HG03045 (cell line): Measurements from ENCODE around the gene APOL1.
"Not testable (repeated sequence)": the region's sequence is repeated elsewhere in the genome, so short reads cannot be mapped to it uniquely, and the experiment has no call there.

ENCODE experiments used
- ATAC-seq: cut with Tn5 transposase; IDR thresholded peaks from one replicate; pipeline ENCODE4 v1.9.1; 2021; ENCODE audit warnings: mild to moderate bottlenecking, moderate library complexity; ENCODE audit not compliant: unreplicated experiment

Gene APOL1

DNA sequence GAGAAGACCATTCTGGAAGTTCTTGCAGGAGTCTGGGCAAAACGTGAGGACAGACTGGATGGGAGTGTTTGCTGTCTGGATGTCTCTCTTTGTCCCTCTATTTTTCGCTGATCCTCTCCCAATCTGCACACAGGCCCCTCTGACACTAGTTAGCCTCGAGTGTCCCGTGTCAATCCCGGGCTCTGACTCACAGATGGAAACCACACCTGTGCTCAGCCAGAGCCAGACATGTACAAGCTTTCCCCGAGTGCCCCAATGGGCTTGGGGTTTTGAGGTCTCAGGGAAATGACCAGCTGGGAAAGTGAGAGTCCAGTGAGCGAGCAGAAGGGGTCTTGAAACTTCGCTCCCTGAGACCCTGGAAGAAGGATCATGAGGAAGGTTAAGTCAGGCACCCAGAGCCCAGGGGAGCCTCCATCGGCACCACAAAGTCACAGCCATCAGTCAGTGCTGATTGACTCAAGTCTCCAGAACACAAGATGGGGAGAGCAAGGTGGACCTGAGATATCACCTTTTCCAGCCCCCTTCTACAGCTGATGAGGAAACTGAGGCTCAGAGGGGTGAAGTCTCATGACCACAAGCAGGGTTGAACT is 27.5 kb upstream of the APOL1 start:
- ATAC-seq, result no peak

DNA sequence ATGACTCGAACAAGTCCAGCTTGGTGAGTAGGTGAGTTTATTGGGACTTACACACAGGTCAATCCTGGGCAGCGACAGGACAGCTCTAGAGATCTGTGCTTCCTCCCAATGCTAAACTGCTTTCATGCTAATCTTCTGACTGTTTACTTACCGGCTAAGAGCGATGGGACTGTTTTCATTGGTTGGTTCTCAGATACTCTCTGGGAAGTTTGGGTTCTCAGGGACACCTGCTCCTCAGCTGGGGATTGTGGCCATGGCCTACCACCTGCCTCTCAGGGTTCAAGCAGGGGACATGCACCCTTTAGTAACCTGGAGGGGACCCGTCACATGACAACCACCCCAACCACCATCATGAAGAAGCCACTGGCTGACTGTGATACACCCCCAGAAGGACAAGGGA is 26.7 kb upstream of the APOL1 start:
- no peak for ATAC-seq

DNA sequence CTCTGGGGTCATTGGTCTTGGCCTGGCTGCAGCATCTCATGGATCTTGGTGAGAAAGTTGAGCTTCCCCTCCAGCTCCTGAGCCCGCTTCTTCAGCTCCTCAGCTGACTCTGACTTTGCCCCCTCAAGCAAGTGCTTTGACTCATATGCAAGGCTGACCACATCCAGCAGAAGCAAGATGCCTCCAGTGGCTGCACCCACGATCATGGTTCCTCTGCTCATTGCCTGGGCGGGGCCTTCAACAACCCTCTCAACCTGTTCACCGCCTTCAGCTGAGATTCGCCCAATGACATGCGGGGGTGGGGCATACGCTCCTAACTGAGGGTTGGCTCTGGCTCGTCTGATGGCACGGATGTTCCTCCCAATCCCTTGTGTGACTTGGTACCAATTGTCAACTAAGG is 25.5 kb upstream of the APOL1 start:
- ATAC-seq, result no peak

DNA sequence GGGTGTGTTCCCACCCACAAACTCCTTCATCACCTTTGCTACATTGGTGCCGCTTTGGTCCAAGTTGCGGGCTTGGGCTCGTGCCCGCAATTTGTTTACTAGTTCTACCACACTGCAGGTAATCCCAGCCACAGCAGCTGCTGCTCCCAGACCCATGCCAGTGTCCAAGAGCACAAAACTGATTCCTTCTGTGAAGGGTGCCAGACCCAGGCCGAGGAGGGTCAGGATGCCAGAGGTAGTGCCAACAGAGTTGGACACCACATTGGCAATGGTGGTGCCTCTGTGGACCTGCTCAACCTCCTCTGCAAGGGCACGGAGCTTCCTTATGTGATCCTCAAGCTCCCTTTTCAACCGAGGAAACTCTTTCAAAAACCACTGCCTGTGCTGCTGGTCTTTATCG is 25.1 kb upstream of the APOL1 start:
- ATAC-seq, result no peak

DNA sequence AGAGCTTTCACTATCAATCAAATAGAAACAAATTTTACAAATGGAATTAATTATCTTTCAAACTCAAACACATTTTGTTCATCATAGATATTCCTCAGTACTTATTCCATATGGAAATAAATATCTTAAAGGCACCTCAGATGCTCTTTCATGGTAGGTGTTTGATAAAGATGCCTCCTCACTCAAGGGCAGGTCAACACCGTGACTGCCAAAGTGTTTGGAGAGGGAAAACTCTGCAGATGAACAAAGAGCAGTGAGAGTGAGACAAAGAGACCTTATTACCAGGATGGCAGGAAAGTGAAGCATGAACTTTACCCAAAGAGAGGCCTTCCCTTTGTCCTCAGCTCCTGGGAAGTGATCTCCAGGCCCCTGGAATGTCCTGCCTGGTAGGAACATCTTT is 24.6 kb upstream of the APOL1 start:
- not testable (repeated sequence) for ATAC-seq

DNA sequence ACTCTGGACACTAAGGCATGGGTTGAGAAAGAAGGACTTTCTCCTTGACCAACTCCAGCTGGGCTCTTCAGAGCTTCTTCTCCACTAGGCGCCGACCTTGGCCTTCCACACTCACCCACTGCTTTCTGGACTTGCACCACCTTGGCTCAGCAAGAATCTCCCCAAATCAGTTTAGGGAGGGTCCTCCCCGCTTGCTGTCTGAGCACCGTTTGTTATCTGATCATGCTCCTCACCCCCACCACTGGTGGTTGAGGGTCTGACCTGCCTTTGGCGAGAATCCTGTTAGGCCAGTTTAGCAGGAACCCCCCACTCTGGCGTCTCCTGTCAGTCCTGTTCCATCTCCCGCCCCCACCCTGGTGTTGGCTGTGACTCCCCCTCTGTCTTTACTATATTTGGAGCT is 24.0 kb upstream of the APOL1 start:
- no peak for ATAC-seq

DNA sequence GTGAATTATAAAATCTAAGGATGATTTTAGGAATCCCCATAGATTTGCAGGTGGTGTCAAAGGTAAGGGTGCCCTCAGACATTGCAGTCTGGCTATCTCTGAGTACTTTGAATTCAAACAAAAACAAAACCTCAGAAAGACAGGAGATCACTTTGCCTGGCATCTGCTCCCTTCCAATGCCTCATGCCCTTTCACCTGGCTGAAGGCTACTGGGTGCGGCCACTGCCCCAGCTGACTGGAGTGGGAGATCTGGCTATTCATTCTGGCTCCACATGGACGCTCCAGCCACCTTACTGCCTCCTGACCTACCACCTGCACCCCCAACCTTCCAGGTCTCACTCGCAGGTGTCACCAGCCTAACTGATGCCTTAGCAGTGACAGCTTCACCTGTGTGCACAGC is 23.3 kb upstream of the APOL1 start:
- ATAC-seq, result not testable (repeated sequence)

DNA sequence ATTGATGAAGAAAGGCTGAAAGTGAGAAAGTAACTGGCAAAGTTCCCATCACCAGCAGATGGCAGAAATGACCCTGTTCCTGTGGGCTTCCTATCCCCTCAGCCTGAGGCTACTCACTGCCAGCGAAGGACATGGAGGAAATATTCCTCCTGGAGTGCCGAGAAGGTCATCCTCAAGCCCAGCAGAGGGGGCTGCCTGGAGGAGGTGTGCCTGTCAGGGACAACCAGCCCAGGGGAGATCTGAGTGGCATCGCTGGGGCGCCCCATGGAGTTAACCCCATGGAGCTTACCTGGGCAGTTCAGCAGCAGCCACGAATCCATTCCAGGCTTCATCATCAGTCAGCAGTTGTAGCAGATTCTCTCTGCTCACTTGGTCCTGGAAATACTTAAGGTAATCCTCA is 21.9 kb upstream of the APOL1 start:
- ATAC-seq, result not testable (repeated sequence)

DNA sequence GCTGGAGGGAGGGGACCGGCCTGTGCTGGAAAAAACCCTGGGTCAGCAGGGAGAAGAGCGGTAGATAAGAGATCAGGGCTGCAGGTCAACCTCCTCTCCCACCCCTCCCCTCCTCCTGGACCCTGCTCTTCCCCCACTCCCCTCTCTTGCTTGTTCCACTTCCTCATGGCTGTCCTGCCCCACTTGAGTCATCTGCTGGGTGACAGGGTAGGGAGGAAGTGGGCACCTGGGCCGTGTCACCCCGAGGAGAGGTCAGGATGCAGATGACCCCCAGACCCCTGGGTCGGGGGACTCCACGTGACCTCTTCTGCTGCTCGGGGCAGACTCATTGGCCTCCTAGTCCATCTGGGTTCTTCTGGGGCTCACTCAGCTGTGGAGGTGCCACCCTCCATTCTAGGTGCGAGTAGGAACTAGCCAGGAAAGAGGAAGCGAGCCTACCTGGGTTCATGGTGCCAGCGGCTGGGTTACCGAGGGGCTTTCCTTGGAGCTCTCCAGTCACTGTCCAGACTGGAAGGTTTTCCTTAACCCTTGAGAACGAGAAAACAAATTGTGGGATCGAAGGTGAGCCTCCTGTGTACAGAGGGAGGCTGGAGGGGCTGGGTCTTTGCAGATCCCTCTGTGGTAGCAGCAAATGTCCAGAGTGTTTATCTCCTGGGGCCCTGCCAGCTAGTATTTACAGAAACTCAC is 20.1 kb upstream of the APOL1 start:
- no peak for ATAC-seq

DNA sequence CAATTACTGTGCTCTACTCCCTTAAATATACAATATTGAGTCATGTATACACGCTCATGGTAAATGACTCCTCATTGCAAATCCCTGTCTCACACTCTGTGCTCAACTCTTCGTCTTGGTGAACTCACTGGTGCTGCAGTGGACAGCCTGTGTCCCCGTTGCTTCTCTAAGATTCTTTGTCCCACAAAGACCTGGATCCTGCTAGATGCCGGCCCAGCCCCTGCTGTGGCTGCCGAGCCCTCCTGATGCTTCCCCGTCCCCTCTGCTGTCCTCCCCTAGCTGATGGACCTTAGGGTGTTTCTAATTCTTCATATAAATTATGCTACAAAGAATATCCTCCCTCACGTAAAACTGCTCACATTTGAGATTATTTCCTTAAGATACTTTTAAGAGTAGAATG is 19.1 kb upstream of the APOL1 start:
- no peak for ATAC-seq

DNA sequence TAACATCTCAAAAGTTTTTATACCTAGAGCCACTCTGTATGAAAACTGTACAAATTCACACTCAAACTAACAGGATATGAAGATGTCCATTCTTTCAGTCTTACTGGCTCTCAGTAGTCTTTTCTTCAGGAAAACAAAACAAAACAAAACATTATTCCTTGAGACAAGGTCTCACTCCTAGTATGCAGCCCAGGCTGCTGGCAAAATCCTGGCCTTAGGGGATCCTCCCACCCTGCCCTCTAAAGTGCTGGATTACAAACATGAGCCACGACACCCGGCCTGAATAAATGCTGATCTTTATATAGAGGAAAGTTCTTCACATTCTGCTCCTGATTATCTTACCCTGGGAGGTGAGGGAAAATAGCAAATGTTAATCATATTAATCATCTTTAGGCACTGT is 18.7 kb upstream of the APOL1 start:
- no peak for ATAC-seq

DNA sequence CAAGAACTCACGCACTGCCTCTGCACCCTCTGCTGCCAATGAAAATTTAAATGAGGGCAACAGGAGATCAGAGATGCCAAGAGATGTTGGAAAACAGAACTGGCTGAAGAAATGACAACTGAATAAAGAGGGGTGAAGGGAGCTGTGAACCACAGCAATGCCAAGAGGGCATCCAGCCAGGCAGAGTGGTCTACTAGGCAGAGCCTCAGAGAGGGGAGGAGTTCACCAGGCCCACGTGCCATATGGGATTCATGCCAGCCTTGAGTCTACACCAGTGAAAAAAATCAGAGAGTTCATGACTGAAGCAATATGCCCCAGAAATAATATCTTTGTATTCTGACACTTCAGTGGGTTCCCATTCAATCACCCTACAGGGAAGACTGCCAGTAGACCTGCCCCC is 18.0 kb upstream of the APOL1 start:
- no peak for ATAC-seq

DNA sequence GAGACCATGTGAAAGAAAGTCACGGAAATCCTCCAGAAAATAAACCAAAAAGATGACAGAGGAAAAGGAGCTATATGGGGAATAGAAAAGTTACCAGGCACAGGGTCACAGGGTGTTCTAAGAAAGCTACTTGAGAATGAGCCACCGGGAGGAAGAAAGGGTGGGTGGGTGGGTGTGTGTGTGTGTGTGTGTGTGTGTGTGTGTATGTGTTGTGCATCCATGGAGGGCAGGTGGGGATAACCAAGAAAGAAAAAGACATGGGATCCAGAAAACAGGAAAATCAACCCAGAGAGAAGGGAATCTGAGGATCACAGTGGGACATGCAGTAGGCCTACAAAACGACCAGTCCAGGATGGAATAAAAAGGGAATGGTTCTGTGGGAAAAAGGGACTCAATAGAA is 17.3 kb upstream of the APOL1 start:
- ATAC-seq, result no peak

DNA sequence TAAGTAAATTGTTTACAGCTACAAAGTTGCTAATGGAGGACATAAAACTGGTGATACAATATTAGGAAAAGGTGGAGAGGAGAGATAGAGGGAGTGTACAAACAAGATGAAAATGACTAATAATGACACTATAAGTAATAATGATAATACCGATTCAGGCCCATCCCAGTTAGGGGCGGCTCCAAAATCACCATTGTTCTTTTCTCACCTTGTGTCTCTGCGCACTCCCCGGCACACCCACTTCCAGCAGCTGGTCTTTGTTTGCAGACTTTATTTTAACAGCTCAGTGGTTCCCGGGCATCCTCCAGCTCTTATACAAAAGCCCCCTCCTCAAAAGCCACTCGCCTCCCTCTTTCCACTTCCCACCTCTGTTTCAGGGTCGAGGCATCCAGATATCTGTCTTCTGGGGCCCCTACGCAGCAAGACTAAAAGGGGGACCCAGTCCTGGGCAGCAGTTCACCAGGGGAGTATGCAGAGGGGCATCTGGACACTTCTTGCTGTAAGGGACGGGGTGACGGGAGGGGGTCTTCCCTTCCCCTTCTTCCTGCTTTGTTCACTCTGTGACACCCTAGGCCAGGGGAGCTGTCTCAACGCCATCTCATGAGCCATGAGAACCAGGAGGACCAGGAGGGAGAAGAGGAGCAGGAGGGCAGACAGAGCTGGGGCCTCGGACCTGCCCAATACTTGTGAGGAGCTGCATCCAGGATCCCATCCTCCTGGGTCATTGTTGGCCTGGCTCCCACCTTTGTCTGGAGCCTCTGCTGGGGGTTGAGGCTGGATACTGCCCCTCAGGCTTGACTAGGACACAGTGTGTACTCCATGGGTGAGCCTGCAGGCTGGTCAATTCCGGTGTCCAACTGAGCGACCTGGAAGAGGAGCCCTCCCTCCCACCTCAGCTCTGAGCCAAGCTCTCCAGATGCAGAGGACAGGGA is 16.3 kb upstream of the APOL1 start:
- no peak for ATAC-seq

DNA sequence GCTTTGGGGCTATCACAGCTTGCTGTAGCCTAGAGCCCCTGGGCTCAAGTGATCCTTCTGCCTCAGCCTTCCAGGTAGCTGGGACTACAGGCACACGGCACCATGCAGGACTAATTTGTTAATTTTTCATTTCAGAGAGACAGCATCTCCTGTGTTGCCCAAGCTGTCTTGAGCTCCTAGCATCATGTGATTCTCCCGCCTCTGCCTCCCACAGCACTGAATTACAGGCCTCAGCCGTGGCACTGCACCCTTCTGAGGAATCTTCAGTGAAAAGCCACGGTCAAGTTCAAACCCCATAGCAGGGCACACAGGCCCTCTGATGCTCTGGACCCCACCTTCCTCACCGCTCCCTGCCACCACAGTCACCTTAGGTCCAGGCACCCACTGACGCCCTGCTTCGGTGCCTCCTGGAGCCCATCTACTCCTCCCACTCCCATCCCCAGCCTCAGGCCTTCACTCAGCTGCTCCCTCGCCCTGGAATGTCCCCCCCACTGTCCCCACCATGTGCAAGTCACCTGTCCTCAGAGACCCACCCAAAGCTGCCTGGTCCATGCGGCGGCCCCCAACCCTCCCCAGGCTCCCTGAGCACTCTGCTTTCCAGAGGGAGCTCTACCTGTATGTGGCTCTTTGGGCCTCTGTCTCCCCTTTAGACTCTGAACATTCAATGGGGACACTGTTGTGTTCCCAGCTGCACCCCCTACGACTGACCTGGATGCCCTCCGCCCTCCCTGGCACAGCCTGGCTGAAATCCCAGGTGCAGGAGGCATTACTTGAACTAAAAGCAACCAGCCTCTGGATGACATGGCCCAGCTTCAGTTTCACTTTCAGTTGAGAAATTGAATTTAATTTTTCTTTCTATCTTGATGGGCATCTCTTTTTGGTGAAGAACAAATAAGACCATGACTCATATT is 15.2 kb upstream of the APOL1 start:
- ATAC-seq, result no peak

DNA sequence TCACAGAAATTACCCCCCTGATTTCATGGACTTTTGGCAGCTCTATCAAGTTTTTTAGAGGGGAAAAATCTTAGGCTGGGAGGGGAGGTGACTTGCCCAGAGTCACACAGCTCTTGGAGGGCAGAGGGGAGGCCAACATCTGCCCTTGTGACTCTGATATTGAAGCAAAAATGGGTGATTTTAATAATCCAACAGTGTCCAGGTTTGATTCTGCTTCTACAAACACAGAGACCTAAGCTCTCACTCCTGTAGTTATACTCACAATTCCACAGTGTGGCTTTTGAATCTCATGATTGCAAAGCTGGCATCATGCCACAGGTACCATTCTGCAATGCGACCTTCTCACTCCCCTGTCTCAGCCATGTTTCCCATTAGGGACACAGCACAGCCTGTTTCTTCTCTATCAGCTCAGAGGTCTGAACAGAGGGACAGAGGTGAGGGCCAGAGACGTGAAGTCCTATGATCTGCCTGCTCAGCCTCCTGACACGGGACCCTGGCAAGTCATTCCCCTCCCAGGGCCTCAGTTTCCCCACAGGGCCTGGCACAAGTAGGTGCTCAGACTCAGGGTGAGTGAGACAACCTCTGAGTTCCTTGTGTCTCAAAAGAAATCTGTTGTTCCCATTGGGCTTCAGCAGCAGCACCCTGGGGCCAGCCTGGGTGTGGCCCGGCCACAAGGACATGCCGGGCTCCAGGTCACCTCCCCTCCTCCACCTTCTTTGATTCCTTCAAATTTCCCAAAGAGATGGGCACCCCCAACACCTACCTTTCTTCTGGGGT is 14.4 kb upstream of the APOL1 start:
- no peak for ATAC-seq

DNA sequence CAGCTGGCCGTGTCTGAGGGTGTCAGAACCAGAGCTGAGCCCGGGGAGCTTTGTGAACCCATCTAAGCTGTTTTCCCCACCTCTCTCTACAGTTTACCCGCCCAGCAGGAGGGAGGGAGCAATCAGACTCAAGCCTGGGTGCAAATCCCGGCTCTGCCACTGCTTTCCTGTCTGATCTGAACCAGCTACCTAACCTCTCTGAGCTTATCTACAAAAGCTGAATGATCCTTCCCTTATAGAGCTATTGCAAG is 13.9 kb upstream of the APOL1 start:
- no peak for ATAC-seq

DNA sequence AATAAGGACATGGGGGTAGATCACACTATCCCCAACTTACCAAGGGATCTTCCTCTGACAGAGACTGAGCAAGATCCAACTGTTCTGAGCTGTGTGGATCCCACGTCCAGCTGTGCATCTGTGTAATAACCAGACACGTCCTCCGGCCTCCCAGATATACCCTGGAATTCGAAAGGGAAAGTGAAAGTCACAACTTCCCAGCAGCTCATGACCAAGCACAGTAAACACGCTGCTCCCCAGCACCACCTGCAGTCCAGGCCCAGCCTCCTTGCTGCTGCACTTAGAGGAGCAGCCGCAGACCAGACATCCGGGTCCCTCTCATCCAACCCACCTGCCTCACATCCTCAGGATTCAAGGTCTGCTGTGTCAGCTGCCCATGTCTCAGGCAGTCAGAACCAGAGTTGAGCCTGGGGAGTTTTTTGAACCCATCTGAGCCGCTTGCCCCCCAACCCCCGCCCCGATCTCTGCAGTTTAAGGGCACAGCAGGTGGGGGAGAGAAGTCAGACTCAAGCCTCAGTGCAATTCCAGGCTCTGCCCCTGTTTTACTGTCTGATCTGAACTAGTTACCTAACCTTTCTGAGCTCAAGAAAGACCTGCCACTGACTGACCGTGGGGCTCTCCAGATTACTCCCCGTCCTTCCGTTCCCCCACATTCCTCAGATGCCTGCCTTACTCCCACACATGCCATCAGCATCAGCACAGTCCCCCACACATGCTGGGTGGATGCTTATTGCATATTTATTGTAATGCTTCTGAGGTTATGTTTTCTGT is 13.3 kb upstream of the APOL1 start, which contains the start of gene APOL2:
Gene APOL2 (minus strand): TSS at position 127 of the 771 bp plus-strand sequence. CDS start 6,365 bp downstream, outside the sequence.
- peak; percentile 79 for ATAC-seq

DNA sequence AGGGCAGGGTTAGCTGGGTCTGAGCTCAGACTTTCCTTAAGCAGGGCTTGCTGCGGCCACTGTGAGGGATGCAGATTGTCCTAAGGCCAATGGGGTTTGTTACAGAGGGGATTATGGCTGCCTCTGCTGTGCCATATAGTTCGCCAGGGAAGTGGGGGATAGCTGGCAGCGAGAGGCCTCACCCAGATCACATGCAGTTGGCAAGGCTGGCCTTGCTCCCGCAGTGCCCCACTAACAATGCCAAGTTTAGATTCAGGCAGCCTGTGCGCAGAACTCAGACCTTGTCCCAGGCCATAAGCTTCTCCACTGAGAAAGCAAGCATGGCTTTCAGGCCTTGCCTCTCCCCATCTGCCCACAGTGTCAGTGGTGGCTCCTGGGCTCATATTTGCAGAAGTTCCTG is 8.9 kb upstream of the APOL1 start:
- ATAC-seq, result no peak
